SK-N-SH (cell line): ENCODE results near the gene TMEM165. TPM values are rescaled to one million over a fixed set of nuclear protein-coding genes. Genes with fewer than 3 reads are reported as not detected.

Experiments
- CTCF ChIA-PET: fragments of 300-600, 350-600 bp; formaldehyde crosslinking; extraction: SDS; loops from one replicate; lab custom pipeline; 2021; lab: Yijun Ruan, JAX
- POLR2A ChIA-PET: fragments of 350-600 bp; sonication (Branson Sonifier 250); formaldehyde crosslinking; extraction: SDS; loops from one replicate; lab custom pipeline; 2020; ENCODE audit warnings: antibody characterized with exemption, inconsistent platforms; lab: Yijun Ruan, JAX
- DNase-seq: peaks from one replicate; pipeline ENCODE4 v3.0.0; 2012
- H2AFZ ChIP-seq: fragments of 200-600 bp; sonication (generic); 2 replicates; pipeline ENCODE4 v1.8.1; 2016; ENCODE audit warnings: antibody characterized with exemption, mild to moderate bottlenecking, low read depth
- H3F3A ChIP-seq: fragments of 200-600 bp; sonication (generic); replicated peaks from 2 replicates; pipeline ENCODE3; 2016; ENCODE audit warnings: antibody characterized with exemption, mild to moderate bottlenecking; ENCODE audit not compliant: insufficient read depth
- H3K27ac ChIP-seq, 2 experiments: fragments of 200-500 bp in 1 of 2; fragments of 200-600 bp in 1 of 2; sonication (Bioruptor generic) in 1 of 2; sonication (generic), shearing (Covaris generic) in 1 of 2; 2 replicates each; pipeline versions ENCODE4 v1.5.1 to v1.6.1; 2014 to 2016; ENCODE audit warnings: low read depth in 2 of 2, inconsistent platforms in 1 of 2, low read length in 1 of 2, mild to moderate bottlenecking in 1 of 2, mixed read lengths in 1 of 2
- H3K27me3 ChIP-seq: fragments of 200-600 bp; sonication (generic), shearing (Covaris generic); 2 replicates; pipeline ENCODE4 v1.6.1; 2016; ENCODE audit warnings: mixed run types; ENCODE audit not compliant: insufficient read depth
- H3K36me3 ChIP-seq, 2 experiments: fragments of 200-500 bp in 1 of 2; fragments of 200-600 bp in 1 of 2; sonication (Bioruptor generic) in 1 of 2; sonication (generic) in 1 of 2; replicated peaks in 1 of 2; 2 replicates each; pipeline versions ENCODE3 to v1.5.1; 2014 to 2016; ENCODE audit warnings: low read length in 1 of 2, mild to moderate bottlenecking in 1 of 2; ENCODE audit not compliant: insufficient read depth in 2 of 2, control insufficient read depth in 1 of 2
- H3K4me1 ChIP-seq, 2 experiments: fragments of 200-500 bp in 1 of 2; fragments of 200-600 bp in 1 of 2; sonication (Bioruptor generic) in 1 of 2; sonication (generic), shearing (Covaris generic) in 1 of 2; 2 replicates each; pipeline versions ENCODE4 v1.5.1 to v1.6.1; 2014 to 2016; ENCODE audit warnings: low read depth in 1 of 2, low read length in 1 of 2, mixed run types in 1 of 2; ENCODE audit not compliant: insufficient read depth in 2 of 2, control insufficient read depth in 1 of 2
- H3K4me2 ChIP-seq: fragments of 200-600 bp; sonication (generic), shearing (Covaris generic); 2 replicates; pipeline ENCODE4 v1.6.1; 2017; ENCODE audit warnings: mixed run types
- H3K4me3 ChIP-seq, 2 experiments: fragments of 200-500 bp in 1 of 2; fragments of 200-600 bp in 1 of 2; sonication (Bioruptor generic) in 1 of 2; sonication (generic), shearing (Covaris generic) in 1 of 2; 2 replicates each; pipeline versions ENCODE4 v1.5.1 to v1.8.1; 2014 to 2016; ENCODE audit warnings: low read depth in 2 of 2, inconsistent platforms in 1 of 2, low read length in 1 of 2, mild to moderate bottlenecking in 1 of 2, mixed read lengths in 1 of 2, moderate library complexity in 1 of 2
- H3K79me2 ChIP-seq: fragments of 200-600 bp; sonication (generic); 2 replicates; pipeline ENCODE4 v1.8.1; 2017; ENCODE audit warnings: mild to moderate bottlenecking; ENCODE audit not compliant: insufficient read depth
- H3K9ac ChIP-seq: fragments of 200-600 bp; sonication (generic); 2 replicates; pipeline ENCODE4 v1.6.1; 2017; ENCODE audit warnings: mixed run types
- H3K9me2 ChIP-seq: fragments of 200-600 bp; sonication (generic); 2 replicates; pipeline ENCODE4 v1.6.1; 2017; ENCODE audit warnings: mixed run types
- H3K9me3 ChIP-seq: fragments of 200-600 bp; sonication (generic); 2 replicates; pipeline ENCODE4 v1.6.1; 2017; ENCODE audit warnings: mixed run types, mild to moderate bottlenecking, moderate library complexity
- H4K20me1 ChIP-seq: fragments of 200-600 bp; sonication (generic); 2 replicates; pipeline ENCODE4 v1.6.1; 2017; ENCODE audit warnings: mild to moderate bottlenecking, mixed run types; ENCODE audit not compliant: insufficient read depth
- FOSL2 ChIP-seq: IDR thresholded peaks from 2 replicates; pipeline ENCODE4 v1.4.0; 2012; ENCODE audit warnings: low read depth, mild to moderate bottlenecking, moderate library complexity, borderline replicate concordance
- JUND ChIP-seq: IDR thresholded peaks from 2 replicates; pipeline ENCODE4 v1.4.0; 2012
- POLR2AphosphoS5 ChIP-seq: IDR thresholded peaks from 2 replicates; pipeline ENCODE4 v1.6.1; 2012; ENCODE audit warnings: low read depth, low read length
- TCF12 ChIP-seq: IDR thresholded peaks from 2 replicates; pipeline ENCODE4 v1.4.0; 2012
- TEAD4 ChIP-seq: IDR thresholded peaks from 2 replicates; pipeline ENCODE4 v1.4.0; 2012; ENCODE audit warnings: mild to moderate bottlenecking, borderline replicate concordance; ENCODE audit not compliant: insufficient read depth
- YY1 ChIP-seq: IDR thresholded peaks from 2 replicates; pipeline ENCODE4 v1.4.0; 2012; ENCODE audit warnings: low read depth, mild to moderate bottlenecking
- WGBS: methylation state at CpG from one replicate; pipeline ENCODE4 v1.1.6; 2017; ENCODE audit warnings: low lambda C conversion rate; 5-methylcytosine and 5-hydroxymethylcytosine counted together
- polyA plus RNA-seq, 3 experiments: library from polyadenylated mRNA; depleted of rRNA; stranded (reverse); fragments of >200 nt; gene quantifications; 2 replicates each; pipeline ENCODE4 v1.2.3, GENCODE V29; 2012
- TF ChIP-seq, protein P1 (sequence below): IDR thresholded peaks from 2 replicates; pipeline ENCODE4 v1.6.1; 2012; ENCODE audit warnings: mild to moderate bottlenecking, low read depth, low read length, moderate library complexity
- TF ChIP-seq, protein P2 (sequence below): IDR thresholded peaks from 2 replicates; pipeline ENCODE4 v1.4.0; 2012; ENCODE audit warnings: low read depth

TMEM165 gene
- polyA plus RNA-seq, 1 of the 3 experiments (the other 2 are of a cell fraction) = 58.6 TPM

DNA sequence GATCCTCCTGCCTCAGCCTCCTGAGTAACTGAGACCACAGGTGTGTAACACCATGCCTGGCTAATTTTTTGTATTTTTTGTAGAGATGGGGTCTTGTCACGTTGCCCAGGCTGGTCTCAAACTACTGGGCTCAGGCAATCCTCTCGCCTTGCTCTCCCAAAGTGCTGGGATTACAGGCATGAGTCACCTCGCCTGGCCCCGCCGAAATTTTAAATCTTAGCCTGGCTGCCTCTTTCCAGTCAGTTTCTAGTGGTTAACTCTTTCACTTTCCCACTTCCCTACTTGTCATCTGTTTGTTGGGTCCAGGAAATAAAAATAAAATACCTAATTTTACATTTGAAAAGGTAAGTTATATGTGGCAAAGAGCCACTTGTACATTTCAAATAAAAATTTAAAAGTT lies 62.4 kb downstream of the TMEM165 start:
- Histone ChIP-seq H3K9ac (peak overlapping the region; percentile 43; the same call in 1 of the 2 replicates), H3K4me2 (peak overlapping the region; percentile 19; the same call in 1 of the 2 replicates), H3K27ac (peak overlapping the region in 1 of 2 experiments; percentile 55; a peak in 3 of 4 replicates), H3K36me3 (peaks cover 7 to 20% of the 10 kb centered on the region in 2 experiments), H3K9me3 (no peaks in the 10 kb centered on the region), H2AFZ (no peak overlapping the region), H3K4me3 (no peak overlapping the region), H3K27me3 (no peaks in the 10 kb centered on the region), H4K20me1 (no peaks in the 10 kb centered on the region), H3K9me2 (no peaks in the 10 kb centered on the region), H3K79me2 (no peaks in the 10 kb centered on the region), H3K4me1 (peaks cover 0 to 5% of the 10 kb centered on the region in 2 experiments; a peak in 2 of 4 replicates), H3F3A (peaks cover 11% of the 10 kb centered on the region)
- ChIA-PET POLR2A (no interaction called here), CTCF (no interaction called here)
- DNase-seq = no peak
- WGBS = 60% methylated on average over 5 of the region's 5 CpGs
- TF ChIP-seq POLR2AphosphoS5 (no peak), FOSL2 (peak; percentile 53; the same call in 1 of the 2 replicates), JUND (peak; percentile 37; the same call in 1 of the 2 replicates)

DNA sequence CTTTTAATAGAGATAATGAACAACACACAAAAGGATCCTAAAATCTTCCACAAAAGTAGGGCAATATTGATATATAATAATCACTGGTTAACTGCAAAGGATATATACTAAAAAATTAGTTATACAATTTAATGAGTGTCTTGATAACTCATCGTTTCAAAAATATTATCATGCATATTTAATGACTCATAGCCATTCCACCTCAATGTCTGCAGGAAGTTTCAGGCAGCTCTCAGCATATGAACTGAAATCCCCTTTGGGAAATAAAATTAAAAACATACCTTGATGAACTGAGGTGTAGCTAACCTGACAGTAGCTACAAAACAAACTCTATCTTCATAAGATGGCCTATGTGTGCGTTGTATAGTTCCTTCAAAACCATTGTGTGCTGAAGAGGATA lies 62.9 kb downstream of the TMEM165 start:
- H3K9me2 ChIP-seq = no peaks in the 10 kb centered on the region
- no peak for DNase-seq
- no peaks in the 10 kb centered on the region for H3K27me3 ChIP-seq
- H3K9ac ChIP-seq = peak overlapping the region; percentile 43; the same call in 1 of the 2 replicates
- no peaks in the 10 kb centered on the region for H3K9me3 ChIP-seq
- TF ChIP-seq YY1 = no peak
- TF ChIP-seq TEAD4 = no peak
- TF ChIP-seq, protein P1, sequence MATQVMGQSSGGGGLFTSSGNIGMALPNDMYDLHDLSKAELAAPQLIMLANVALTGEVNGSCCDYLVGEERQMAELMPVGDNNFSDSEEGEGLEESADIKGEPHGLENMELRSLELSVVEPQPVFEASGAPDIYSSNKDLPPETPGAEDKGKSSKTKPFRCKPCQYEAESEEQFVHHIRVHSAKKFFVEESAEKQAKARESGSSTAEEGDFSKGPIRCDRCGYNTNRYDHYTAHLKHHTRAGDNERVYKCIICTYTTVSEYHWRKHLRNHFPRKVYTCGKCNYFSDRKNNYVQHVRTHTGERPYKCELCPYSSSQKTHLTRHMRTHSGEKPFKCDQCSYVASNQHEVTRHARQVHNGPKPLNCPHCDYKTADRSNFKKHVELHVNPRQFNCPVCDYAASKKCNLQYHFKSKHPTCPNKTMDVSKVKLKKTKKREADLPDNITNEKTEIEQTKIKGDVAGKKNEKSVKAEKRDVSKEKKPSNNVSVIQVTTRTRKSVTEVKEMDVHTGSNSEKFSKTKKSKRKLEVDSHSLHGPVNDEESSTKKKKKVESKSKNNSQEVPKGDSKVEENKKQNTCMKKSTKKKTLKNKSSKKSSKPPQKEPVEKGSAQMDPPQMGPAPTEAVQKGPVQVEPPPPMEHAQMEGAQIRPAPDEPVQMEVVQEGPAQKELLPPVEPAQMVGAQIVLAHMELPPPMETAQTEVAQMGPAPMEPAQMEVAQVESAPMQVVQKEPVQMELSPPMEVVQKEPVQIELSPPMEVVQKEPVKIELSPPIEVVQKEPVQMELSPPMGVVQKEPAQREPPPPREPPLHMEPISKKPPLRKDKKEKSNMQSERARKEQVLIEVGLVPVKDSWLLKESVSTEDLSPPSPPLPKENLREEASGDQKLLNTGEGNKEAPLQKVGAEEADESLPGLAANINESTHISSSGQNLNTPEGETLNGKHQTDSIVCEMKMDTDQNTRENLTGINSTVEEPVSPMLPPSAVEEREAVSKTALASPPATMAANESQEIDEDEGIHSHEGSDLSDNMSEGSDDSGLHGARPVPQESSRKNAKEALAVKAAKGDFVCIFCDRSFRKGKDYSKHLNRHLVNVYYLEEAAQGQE = no peak
- TF ChIP-seq, protein P2, sequence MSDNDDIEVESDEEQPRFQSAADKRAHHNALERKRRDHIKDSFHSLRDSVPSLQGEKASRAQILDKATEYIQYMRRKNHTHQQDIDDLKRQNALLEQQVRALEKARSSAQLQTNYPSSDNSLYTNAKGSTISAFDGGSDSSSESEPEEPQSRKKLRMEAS = no peak
- TF ChIP-seq TCF12 = 0 out of 2 replicates have a peak, but pooled peaks have one; percentile 37
- TF ChIP-seq FOSL2 = peak; percentile 42; the same call in 1 of the 2 replicates
- peaks cover 0 to 5% of the 10 kb centered on the region in 2 experiments; a peak in 2 of 4 replicates for H3K4me1 ChIP-seq
- peaks cover 7 to 24% of the 10 kb centered on the region in 2 experiments for H3K36me3 ChIP-seq
- H3K79me2 ChIP-seq = no peaks in the 10 kb centered on the region
- H3F3A ChIP-seq = peaks cover 11% of the 10 kb centered on the region
- POLR2A ChIA-PET = no interaction called here
- H3K4me3 ChIP-seq = no peak overlapping the region
- CTCF ChIA-PET = no interaction called here
- peak overlapping the region in 1 of 2 experiments; percentile 55; a peak in 3 of 4 replicates for H3K27ac ChIP-seq
- H4K20me1 ChIP-seq = no peaks in the 10 kb centered on the region
- WGBS = 36% methylated on average over 2 of the region's 2 CpGs
- H2AFZ ChIP-seq = no peak overlapping the region
- peak overlapping the region; percentile 19; the same call in 1 of the 2 replicates for H3K4me2 ChIP-seq
